Activated T-helper 9 cell treated with anti-CD3 and anti-CD28 coated beads, Interleukin-2, amount 50 U/mL, for 16 hours (primary cell): ENCODE data around the gene PIN1.

Source experiments
- DNase-seq: peaks from one replicate; pipeline ENCODE4 v3.0.0-alpha.2; 2020; ENCODE audit warnings: low read depth

Gene PIN1

DNA sequence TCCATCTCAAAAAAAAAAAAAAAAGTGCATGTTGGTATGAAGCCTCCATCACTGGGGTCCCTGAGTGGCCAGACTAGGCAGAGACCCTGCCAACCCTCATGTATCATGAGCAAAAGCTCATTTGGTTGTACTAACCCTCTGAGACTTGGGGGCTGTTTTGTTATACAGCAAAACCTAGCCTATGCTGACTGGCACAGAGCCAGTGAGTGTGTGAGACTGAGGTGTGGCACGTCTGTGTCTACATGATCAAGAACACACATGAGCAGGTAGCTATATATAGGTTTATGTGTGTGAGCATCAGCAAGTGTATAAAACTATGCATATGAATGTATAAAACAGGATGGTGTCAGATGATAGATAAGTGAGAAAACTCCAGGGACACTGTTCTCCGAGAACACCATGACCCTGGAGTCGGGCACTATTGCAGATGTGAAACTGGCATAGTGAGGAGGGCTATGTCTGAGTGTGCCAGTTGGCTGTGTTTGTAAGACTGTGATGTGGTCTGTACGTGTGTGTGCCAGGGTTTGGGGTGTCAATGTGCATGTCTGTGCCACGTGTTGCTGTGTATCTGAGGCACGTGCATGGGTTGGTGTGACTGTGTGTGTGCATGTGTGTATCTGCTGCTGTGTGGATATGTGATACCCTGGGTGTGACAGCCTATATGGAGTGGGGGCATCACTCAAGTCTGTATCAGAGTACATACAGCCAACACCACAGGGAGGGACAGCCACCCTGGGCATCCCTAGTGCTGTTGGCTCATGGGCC, 56.7 kb downstream of the PIN1 start:
- no peak for DNase-seq
